IMR-90 (cell line): ENCODE measurements around the gene RYR2.

Experiments used
- BHLHE40 ChIP-seq: fragments of 150-350 bp; IDR thresholded peaks from 2 replicates; pipeline ENCODE4 v1.6.1; 2016; ENCODE audit warnings: mild to moderate bottlenecking, low read depth, low read length
- CTCF ChIP-seq: conservative IDR thresholded peaks from 2 replicates; pipeline ENCODE4 v1.5.1; 2012; ENCODE audit warnings: mild to moderate bottlenecking, low read depth, low read length, improper control_type of control experiment
- MAFK ChIP-seq: IDR thresholded peaks from 2 replicates; pipeline ENCODE4 v1.6.1; 2012; ENCODE audit warnings: low read depth, low read length, improper control_type of control experiment
- MAZ ChIP-seq: IDR thresholded peaks from 2 replicates; pipeline ENCODE4 v1.6.1; 2012; ENCODE audit warnings: low read depth, mild to moderate bottlenecking, low read length, improper control_type of control experiment, moderate library complexity, borderline replicate concordance
- MXI1 ChIP-seq: IDR thresholded peaks from 2 replicates; pipeline ENCODE4 v1.6.1; 2012; ENCODE audit warnings: low read depth, mild to moderate bottlenecking, low read length, moderate library complexity, borderline replicate concordance
- POLR2A ChIP-seq: IDR thresholded peaks from 2 replicates; pipeline ENCODE4 v1.6.1; 2012; ENCODE audit warnings: mild to moderate bottlenecking, low read depth, low read length
- RAD21 ChIP-seq: IDR thresholded peaks from 2 replicates; pipeline ENCODE4 v1.6.1; 2012; ENCODE audit warnings: low read length, improper control_type of control experiment
- RCOR1 ChIP-seq: IDR thresholded peaks from 2 replicates; pipeline ENCODE4 v1.6.1; 2012; ENCODE audit warnings: mild to moderate bottlenecking, low read length, improper control_type of control experiment; ENCODE audit not compliant: insufficient replicate concordance
- RFX5 ChIP-seq: IDR thresholded peaks from 2 replicates; pipeline ENCODE4 v1.8.0; 2012; ENCODE audit warnings: low read depth, mild to moderate bottlenecking, low read length, moderate library complexity
- SMC3 ChIP-seq: fragments of 150-350 bp; IDR thresholded peaks from 2 replicates; pipeline ENCODE4 v1.6.1; 2016; ENCODE audit warnings: low read depth, mild to moderate bottlenecking, antibody characterized with exemption, low read length, moderate library complexity
- USF2 ChIP-seq: fragments of 150-350 bp; IDR thresholded peaks from 2 replicates; pipeline ENCODE4 v1.6.1; 2017; ENCODE audit warnings: mild to moderate bottlenecking, antibody characterized with exemption, low read length, low read depth

GRCh38 chr1:236997882-236998281 lies 44.1 kb upstream of the RYR2 start:
- TF ChIP-seq MAZ (no peak), MAFK (no peak), CTCF (no peak), RFX5 (no peak), RCOR1 (no peak), RAD21 (no peak), POLR2A (no peak), SMC3 (no peak), BHLHE40 (no peak), MXI1 (no peak), USF2 (no peak)
